WERI-Rb-1 (cell line): ENCODE measurements around the gene LNPK.

ENCODE experiments used
- DNase-seq: peaks from one replicate; pipeline ENCODE4 v3.0.0-alpha.2; 2020
- H3K27ac ChIP-seq: fragments of 250-450 bp; sonication (Bioruptor Pico); 2 replicates; pipeline ENCODE4 v1.5.1; 2020; ENCODE audit warnings: mild to moderate bottlenecking, moderate library complexity
- H3K27me3 ChIP-seq: fragments of 250-450 bp; sonication (Bioruptor Pico); 2 replicates; pipeline ENCODE4 v1.5.1; 2021; ENCODE audit warnings: mild to moderate bottlenecking, low read depth, moderate library complexity; ENCODE audit not compliant: insufficient read depth, severe bottlenecking
- H3K36me3 ChIP-seq: fragments of 250-450 bp; sonication (Bioruptor Pico); 2 replicates; pipeline ENCODE4 v1.5.1; 2020; ENCODE audit warnings: mild to moderate bottlenecking, moderate library complexity
- H3K4me3 ChIP-seq: 2 replicates; pipeline ENCODE4 v1.5.1; 2011; ENCODE audit warnings: low read depth, mild to moderate bottlenecking, control low read depth, low read length
- H3K9me3 ChIP-seq: fragments of 250-450 bp; sonication (Bioruptor Pico); 2 replicates; pipeline ENCODE4 v1.5.1; 2021; ENCODE audit warnings: mild to moderate bottlenecking, moderate library complexity; ENCODE audit not compliant: severe bottlenecking
- TF ChIP-seq, protein P1 (sequence below): IDR thresholded peaks from 2 replicates; pipeline ENCODE4 v1.5.1; 2011; ENCODE audit warnings: low read depth, mild to moderate bottlenecking, control low read depth, inconsistent platforms, low read length

Gene LNPK

DNA sequence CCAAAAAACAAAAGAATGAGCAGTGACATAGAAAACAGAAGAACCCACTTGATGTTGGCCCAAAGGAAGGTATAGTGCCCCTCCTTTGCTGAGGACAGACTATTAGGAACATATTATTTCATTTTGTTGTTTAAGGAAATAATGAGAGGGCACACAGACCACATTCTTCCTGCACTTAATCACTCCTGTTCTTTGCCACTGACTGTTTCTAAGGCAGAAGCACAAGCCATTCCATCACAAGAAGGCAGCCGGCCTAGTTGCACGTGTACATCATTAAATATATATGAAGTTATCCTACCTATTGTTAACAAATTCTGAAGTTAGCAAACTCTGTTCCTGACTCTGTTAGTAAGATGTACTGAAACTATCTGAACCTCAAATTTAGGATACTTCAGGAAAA, 110.0 kb downstream of the LNPK start:
- TF ChIP-seq, protein P1, sequence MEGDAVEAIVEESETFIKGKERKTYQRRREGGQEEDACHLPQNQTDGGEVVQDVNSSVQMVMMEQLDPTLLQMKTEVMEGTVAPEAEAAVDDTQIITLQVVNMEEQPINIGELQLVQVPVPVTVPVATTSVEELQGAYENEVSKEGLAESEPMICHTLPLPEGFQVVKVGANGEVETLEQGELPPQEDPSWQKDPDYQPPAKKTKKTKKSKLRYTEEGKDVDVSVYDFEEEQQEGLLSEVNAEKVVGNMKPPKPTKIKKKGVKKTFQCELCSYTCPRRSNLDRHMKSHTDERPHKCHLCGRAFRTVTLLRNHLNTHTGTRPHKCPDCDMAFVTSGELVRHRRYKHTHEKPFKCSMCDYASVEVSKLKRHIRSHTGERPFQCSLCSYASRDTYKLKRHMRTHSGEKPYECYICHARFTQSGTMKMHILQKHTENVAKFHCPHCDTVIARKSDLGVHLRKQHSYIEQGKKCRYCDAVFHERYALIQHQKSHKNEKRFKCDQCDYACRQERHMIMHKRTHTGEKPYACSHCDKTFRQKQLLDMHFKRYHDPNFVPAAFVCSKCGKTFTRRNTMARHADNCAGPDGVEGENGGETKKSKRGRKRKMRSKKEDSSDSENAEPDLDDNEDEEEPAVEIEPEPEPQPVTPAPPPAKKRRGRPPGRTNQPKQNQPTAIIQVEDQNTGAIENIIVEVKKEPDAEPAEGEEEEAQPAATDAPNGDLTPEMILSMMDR: no peak
- no peak overlapping the region for H3K27ac ChIP-seq
- no peaks in the 10 kb centered on the region for H3K9me3 ChIP-seq
- no peak for DNase-seq
- H3K4me3 ChIP-seq: no peak overlapping the region
- H3K27me3 ChIP-seq: peaks cover 39% of the 10 kb centered on the region
- H3K36me3 ChIP-seq: no peaks in the 10 kb centered on the region

DNA sequence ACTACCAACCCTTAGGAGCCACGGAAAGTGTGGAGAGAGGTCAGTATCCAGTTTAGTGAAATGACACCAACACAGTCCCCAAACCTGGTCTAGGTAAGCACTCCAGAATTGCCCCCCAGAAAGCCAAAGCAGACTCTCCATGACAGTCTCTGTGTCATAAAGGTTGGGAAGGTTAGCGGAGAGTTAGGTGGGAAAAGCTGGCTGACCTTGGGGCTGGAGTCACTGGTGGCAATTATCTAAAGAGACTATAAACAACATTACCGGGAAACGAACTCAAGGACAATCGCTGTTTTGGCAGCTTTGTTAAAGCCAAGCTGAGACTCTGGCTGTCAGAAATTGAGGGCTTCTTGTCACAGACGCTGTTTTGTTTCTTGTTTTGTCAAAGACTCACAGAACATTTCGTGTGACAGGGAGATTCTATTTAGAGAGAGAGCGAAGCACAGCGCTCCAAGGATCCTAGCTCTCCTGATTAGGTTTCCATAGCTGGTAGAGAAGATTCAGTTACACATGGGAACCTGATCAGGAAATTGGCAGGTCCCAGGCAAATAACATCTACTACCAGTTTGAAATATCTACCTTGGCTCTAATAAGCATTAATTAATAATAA, 111.3 kb downstream of the LNPK start:
- Histone ChIP-seq H3K9me3 (no peaks in the 10 kb centered on the region), H3K27me3 (peaks cover 43% of the 10 kb centered on the region), H3K4me3 (no peak overlapping the region), H3K36me3 (no peaks in the 10 kb centered on the region), H3K27ac (no peak overlapping the region)
- TF ChIP-seq, protein P1: no peak
- no peak for DNase-seq

DNA sequence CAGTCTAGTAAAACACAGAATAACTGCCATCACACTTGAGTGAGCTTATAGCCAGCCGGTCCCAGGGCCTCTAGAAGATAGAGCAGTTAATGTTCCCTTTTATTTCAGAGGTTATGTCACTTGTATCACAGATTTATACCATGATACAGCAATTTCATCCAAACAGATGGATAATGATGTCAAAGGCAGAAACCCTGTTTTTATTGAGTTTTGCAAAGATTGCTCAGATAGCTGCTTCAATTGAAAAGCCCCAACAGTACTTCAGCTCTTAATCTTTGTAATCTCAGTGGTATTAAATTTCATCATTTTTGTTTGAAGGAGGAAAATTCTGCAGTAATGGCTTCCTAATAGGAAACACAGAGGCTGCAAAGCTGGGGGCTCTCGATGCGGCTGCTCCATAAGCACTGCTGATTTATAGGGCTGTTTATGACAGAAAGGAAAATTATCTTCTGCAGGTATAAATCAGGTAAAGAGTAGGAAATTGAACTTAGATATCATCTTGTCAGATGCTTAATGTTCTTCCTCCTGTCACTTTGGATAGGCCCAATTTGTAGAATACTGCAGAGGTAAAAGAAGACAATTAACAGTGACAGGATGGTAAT, 112.3 kb downstream of the LNPK start:
- no peak for DNase-seq
- no peak overlapping the region for H3K27ac ChIP-seq
- H3K27me3 ChIP-seq: peaks cover 51% of the 10 kb centered on the region
- no peak overlapping the region for H3K4me3 ChIP-seq
- TF ChIP-seq, protein P1: no peak
- H3K9me3 ChIP-seq: no peaks in the 10 kb centered on the region
- H3K36me3 ChIP-seq: no peaks in the 10 kb centered on the region

DNA sequence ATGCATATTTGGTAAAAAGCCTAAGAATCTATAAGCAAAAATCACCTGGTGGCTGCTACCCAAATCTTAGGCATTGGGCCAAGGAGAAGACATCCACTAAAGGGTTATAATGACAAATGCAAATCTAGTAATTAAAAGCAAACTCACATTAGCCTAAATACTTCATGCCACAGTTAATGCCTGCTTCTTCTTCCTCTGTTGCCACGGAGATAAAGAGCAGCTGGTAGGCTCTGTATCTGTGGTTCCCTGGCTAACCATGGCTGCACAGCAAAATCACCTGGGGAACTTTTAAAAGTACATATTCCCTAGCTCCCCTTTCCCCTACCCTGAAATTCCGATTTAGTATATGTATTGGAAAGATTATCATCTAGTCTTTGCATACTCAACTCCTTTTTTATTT, 114.3 kb downstream of the LNPK start:
- no peak for DNase-seq

DNA sequence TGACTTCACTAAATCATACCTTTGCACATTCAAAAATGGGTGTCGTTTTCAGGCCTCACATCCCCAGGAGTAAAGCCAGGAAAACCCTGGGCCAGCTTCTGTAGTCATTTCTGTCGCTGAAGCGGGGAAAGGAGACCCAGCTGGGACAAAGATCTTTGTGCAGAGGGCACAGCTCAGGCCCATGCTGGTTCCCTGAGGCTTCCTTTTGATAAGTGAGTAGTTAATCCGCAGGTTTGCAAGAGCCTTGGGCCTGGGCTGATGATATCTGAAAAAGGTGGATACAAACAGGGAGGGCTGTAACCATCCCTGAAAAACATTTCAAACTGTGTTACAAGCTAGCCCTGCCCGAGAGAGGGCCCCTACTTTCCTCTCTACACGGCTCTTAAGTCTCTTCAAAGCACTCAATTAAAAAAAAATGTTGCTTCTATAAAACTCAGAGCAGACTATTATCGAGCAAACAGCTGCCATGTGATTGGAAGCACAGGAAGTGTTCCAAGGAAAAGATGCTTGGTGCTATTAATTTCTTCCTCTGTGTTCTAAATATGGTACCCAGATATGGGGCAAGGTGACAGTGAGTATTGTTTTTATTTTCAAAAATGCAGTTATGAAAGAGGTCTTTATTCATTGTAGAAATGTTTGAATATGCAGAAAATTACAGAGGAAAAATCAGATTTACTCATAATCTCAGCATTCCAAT, 117.2 kb downstream of the LNPK start:
- TF ChIP-seq, protein P1: no peak

More for the DNA sequence above, 114.3 kb downstream of the LNPK start:
- Histone ChIP-seq H3K27me3 (peaks cover 59% of the 10 kb centered on the region), H3K27ac (no peak overlapping the region), H3K4me3 (no peak overlapping the region), H3K9me3 (no peaks in the 10 kb centered on the region), H3K36me3 (no peaks in the 10 kb centered on the region)
- TF ChIP-seq, protein P1: no peak

More for the DNA sequence above, 117.2 kb downstream of the LNPK start:
- Histone ChIP-seq H3K27me3 (peaks cover 57% of the 10 kb centered on the region), H3K4me3 (no peak overlapping the region), H3K27ac (no peak overlapping the region), H3K9me3 (no peaks in the 10 kb centered on the region), H3K36me3 (no peaks in the 10 kb centered on the region)
- no peak for DNase-seq
